GM23338 (cell line): ENCODE measurements around the gene PAX2. TPM values are rescaled to one million over a fixed set of nuclear protein-coding genes. Genes with fewer than 3 reads are reported as not detected.

Source experiments
- EZH2 ChIP-seq: fragments of 200-600 bp; sonication (generic); IDR thresholded peaks from one replicate; pipeline ENCODE4 v1.8.0; 2017; ENCODE audit warnings: antibody characterized with exemption, mild to moderate bottlenecking, low read depth; ENCODE audit not compliant: unreplicated experiment
- EZH2phosphoT487 ChIP-seq: fragments of 200-600 bp; sonication (generic); IDR thresholded peaks from one replicate; pipeline ENCODE4 v1.8.1; 2018; ENCODE audit warnings: antibody characterized with exemption; ENCODE audit not compliant: unreplicated experiment
- ZNF114 ChIP-seq: fragments of 250-450 bp; sonication (Bioruptor Pico); IDR thresholded peaks from 2 replicates; pipeline ENCODE4 v1.5.0; 2020; ENCODE audit warnings: mild to moderate bottlenecking, moderate library complexity
- ZNF331 ChIP-seq: fragments of 250-450 bp; sonication (Bioruptor Pico); IDR thresholded peaks from 2 replicates; pipeline ENCODE4 v1.5.0; 2020; ENCODE audit warnings: low read depth, mild to moderate bottlenecking, moderate library complexity
- polyA plus RNA-seq: library from polyadenylated mRNA; unstranded; fragments of >200 nt; fragmentation: Nextera tagmentation; extraction: Ambion mirVana; gene quantifications from 2 replicates; pipeline ENCODE4 v1.2.1, GENCODE V29; 2016
- total RNA-seq: library from RNA; depleted of rRNA; stranded (reverse); fragments of >200 nt; shearing (Covaris generic); gene quantifications from 2 replicates; pipeline ENCODE4 v1.2.3, GENCODE V29; 2014
- TF ChIP-seq, protein P1 (sequence below): fragments of 250-450 bp; sonication (Bioruptor Pico); IDR thresholded peaks from 2 replicates; pipeline ENCODE4 v1.5.0; 2020; ENCODE audit warnings: mild to moderate bottlenecking, moderate library complexity
- TF ChIP-seq, protein P2 (sequence below), 2 experiments: fragments of 200-600 bp in 1 of 2; sonication (generic) in 1 of 2; conservative IDR thresholded peaks; 2 replicates each; pipeline versions ENCODE4 v1.5.1 to v1.6.1; 2016 to 2017; ENCODE audit warnings: antibody characterized with exemption in 2 of 2, low read depth in 2 of 2, mild to moderate bottlenecking in 2 of 2, moderate library complexity in 1 of 2
- TF ChIP-seq, protein P3 (sequence below): IDR thresholded peaks from one replicate; pipeline ENCODE4 v1.6.1; 2018; ENCODE audit warnings: antibody characterized with exemption; ENCODE audit not compliant: unreplicated experiment
- TF ChIP-seq, protein P4 (sequence below): IDR thresholded peaks from 2 replicates; pipeline ENCODE4 v1.6.1; 2016; ENCODE audit warnings: antibody characterized with exemption

Gene PAX2
- total and polyA plus RNA-seq, 2 experiments from 2014 or later = not detected

DNA sequence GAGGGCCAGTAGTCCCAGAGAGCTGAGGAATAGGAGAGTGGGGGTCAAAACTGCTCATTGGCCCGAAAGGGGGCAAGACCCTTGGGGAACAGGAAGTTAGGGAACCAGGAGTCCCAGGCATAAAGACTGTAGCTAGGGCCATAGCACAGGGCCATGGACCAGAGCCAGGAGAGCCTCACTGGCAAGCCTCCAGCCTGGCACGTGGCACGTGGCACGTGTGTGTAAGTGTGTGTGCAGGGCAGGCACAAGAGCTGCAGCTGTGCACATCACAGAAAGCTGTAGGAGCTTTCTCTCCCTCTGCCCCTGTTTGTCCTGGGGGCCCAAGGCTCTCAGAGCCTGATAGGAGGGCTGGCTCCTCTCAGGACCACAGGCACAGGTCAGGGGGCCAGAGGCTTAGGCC is 119.6 kb downstream of the PAX2 start (continued):
- TF ChIP-seq, protein P1, sequence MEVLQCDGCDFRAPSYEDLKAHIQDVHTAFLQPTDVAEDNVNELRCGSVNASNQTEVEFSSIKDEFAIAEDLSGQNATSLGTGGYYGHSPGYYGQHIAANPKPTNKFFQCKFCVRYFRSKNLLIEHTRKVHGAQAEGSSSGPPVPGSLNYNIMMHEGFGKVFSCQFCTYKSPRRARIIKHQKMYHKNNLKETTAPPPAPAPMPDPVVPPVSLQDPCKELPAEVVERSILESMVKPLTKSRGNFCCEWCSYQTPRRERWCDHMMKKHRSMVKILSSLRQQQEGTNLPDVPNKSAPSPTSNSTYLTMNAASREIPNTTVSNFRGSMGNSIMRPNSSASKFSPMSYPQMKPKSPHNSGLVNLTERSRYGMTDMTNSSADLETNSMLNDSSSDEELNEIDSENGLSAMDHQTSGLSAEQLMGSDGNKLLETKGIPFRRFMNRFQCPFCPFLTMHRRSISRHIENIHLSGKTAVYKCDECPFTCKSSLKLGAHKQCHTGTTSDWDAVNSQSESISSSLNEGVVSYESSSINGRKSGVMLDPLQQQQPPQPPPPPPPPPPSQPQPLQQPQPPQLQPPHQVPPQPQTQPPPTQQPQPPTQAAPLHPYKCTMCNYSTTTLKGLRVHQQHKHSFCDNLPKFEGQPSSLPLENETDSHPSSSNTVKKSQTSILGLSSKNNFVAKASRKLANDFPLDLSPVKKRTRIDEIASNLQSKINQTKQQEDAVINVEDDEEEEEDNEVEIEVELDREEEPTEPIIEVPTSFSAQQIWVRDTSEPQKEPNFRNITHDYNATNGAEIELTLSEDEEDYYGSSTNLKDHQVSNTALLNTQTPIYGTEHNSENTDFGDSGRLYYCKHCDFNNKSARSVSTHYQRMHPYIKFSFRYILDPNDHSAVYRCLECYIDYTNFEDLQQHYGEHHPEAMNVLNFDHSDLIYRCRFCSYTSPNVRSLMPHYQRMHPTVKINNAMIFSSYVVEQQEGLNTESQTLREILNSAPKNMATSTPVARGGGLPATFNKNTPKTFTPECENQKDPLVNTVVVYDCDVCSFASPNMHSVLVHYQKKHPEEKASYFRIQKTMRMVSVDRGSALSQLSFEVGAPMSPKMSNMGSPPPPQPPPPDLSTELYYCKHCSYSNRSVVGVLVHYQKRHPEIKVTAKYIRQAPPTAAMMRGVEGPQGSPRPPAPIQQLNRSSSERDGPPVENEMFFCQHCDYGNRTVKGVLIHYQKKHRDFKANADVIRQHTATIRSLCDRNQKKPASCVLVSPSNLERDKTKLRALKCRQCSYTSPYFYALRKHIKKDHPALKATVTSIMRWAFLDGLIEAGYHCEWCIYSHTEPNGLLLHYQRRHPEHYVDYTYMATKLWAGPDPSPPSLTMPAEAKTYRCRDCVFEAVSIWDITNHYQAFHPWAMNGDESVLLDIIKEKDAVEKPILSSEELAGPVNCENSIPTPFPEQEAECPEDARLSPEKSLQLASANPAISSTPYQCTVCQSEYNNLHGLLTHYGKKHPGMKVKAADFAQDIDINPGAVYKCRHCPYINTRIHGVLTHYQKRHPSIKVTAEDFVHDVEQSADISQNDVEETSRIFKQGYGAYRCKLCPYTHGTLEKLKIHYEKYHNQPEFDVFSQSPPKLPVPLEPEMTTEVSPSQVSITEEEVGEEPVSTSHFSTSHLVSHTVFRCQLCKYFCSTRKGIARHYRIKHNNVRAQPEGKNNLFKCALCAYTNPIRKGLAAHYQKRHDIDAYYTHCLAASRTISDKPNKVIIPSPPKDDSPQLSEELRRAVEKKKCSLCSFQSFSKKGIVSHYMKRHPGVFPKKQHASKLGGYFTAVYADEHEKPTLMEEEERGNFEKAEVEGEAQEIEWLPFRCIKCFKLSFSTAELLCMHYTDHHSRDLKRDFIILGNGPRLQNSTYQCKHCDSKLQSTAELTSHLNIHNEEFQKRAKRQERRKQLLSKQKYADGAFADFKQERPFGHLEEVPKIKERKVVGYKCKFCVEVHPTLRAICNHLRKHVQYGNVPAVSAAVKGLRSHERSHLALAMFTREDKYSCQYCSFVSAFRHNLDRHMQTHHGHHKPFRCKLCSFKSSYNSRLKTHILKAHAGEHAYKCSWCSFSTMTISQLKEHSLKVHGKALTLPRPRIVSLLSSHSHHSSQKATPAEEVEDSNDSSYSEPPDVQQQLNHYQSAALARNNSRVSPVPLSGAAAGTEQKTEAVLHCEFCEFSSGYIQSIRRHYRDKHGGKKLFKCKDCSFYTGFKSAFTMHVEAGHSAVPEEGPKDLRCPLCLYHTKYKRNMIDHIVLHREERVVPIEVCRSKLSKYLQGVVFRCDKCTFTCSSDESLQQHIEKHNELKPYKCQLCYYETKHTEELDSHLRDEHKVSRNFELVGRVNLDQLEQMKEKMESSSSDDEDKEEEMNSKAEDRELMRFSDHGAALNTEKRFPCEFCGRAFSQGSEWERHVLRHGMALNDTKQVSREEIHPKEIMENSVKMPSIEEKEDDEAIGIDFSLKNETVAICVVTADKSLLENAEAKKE (CRISPR knock-in tag) = no peak
- TF ChIP-seq, protein P2, sequence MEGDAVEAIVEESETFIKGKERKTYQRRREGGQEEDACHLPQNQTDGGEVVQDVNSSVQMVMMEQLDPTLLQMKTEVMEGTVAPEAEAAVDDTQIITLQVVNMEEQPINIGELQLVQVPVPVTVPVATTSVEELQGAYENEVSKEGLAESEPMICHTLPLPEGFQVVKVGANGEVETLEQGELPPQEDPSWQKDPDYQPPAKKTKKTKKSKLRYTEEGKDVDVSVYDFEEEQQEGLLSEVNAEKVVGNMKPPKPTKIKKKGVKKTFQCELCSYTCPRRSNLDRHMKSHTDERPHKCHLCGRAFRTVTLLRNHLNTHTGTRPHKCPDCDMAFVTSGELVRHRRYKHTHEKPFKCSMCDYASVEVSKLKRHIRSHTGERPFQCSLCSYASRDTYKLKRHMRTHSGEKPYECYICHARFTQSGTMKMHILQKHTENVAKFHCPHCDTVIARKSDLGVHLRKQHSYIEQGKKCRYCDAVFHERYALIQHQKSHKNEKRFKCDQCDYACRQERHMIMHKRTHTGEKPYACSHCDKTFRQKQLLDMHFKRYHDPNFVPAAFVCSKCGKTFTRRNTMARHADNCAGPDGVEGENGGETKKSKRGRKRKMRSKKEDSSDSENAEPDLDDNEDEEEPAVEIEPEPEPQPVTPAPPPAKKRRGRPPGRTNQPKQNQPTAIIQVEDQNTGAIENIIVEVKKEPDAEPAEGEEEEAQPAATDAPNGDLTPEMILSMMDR (conservative IDR thresholded peaks at IDR 0.05; ENCODE audit: low read depth in 2 of 2) = no peak
- no peak for TF ChIP-seq EZH2phosphoT487
- TF ChIP-seq, protein P3, sequence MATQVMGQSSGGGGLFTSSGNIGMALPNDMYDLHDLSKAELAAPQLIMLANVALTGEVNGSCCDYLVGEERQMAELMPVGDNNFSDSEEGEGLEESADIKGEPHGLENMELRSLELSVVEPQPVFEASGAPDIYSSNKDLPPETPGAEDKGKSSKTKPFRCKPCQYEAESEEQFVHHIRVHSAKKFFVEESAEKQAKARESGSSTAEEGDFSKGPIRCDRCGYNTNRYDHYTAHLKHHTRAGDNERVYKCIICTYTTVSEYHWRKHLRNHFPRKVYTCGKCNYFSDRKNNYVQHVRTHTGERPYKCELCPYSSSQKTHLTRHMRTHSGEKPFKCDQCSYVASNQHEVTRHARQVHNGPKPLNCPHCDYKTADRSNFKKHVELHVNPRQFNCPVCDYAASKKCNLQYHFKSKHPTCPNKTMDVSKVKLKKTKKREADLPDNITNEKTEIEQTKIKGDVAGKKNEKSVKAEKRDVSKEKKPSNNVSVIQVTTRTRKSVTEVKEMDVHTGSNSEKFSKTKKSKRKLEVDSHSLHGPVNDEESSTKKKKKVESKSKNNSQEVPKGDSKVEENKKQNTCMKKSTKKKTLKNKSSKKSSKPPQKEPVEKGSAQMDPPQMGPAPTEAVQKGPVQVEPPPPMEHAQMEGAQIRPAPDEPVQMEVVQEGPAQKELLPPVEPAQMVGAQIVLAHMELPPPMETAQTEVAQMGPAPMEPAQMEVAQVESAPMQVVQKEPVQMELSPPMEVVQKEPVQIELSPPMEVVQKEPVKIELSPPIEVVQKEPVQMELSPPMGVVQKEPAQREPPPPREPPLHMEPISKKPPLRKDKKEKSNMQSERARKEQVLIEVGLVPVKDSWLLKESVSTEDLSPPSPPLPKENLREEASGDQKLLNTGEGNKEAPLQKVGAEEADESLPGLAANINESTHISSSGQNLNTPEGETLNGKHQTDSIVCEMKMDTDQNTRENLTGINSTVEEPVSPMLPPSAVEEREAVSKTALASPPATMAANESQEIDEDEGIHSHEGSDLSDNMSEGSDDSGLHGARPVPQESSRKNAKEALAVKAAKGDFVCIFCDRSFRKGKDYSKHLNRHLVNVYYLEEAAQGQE = no peak
- TF ChIP-seq, protein P4, sequence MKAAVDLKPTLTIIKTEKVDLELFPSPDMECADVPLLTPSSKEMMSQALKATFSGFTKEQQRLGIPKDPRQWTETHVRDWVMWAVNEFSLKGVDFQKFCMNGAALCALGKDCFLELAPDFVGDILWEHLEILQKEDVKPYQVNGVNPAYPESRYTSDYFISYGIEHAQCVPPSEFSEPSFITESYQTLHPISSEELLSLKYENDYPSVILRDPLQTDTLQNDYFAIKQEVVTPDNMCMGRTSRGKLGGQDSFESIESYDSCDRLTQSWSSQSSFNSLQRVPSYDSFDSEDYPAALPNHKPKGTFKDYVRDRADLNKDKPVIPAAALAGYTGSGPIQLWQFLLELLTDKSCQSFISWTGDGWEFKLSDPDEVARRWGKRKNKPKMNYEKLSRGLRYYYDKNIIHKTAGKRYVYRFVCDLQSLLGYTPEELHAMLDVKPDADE = no peak
- TF ChIP-seq ZNF331 (CRISPR knock-in tag) = no peak
- TF ChIP-seq EZH2 = no peak
- no peak for TF ChIP-seq ZNF114 (CRISPR knock-in tag)
